Colonic mucosa (tissue), 4 donors: Measurements from ENCODE around the gene APELA. TPM values are rescaled to one million over a fixed set of nuclear protein-coding genes. Genes with fewer than 3 reads are reported as not detected.
"Not testable (repeated sequence)": the region's sequence is repeated elsewhere in the genome, so short reads cannot be mapped to it uniquely, and the experiment has no call there.

ENCODE experiments used
- DNase-seq: peaks from one replicate; pipeline ENCODE4 v3.0.0-alpha.2; 2020
- H3K27ac ChIP-seq: fragments of 200-600 bp; one replicate; pipeline ENCODE4 v1.8.0; 2021
- H3K27me3 ChIP-seq: fragments of 200-600 bp; one replicate; pipeline ENCODE4 v1.8.0; 2021
- H3K36me3 ChIP-seq: fragments of 200-600 bp; one replicate; pipeline ENCODE4 v1.8.0; 2021
- H3K4me1 ChIP-seq: fragments of 200-600 bp; one replicate; pipeline ENCODE4 v1.8.0; 2021; ENCODE audit warnings: mild to moderate bottlenecking
- H3K4me3 ChIP-seq: fragments of 200-600 bp; one replicate; pipeline ENCODE4 v1.8.0; 2021
- H3K9ac ChIP-seq, 2 donors: one replicate each; pipeline ENCODE4 v1.7.0; 2013; ENCODE audit warnings: control low read depth in 2 of 2, low read depth in 2 of 2, low read length in 2 of 2
- H3K9me3 ChIP-seq: fragments of 200-600 bp; one replicate; pipeline ENCODE4 v1.8.0; 2021
- CTCF ChIP-seq: fragments of 200-600 bp; IDR thresholded peaks from one replicate; pipeline ENCODE4 v1.8.0; 2022; ENCODE audit warnings: antibody characterized with exemption, mild to moderate bottlenecking
- intact Hi-C: fragments of 100-400 bp; cut with DNase I; formaldehyde crosslinking; loops from one replicate; pipeline ENCODE4 v1.14.1; 2022
- total RNA-seq, 2 donors: library from RNA; stranded (reverse); fragmentation: NEBNext Ultra II Directional in 1 of 2; extraction: Animal tissue kit (Norgen Biotek cat#: 25700) in 1 of 2; gene quantifications; one replicate each; pipeline ENCODE4 v1.2.1, GENCODE V29; 2021
- donor health status: healthy.
- donor health status: DM: no; HTN: no; CAD: no.
- donor health status: DM: no; HTN: no; CAD: no.

The APELA gene
- total RNA-seq, 2 donors from 2014 or later, result not detected

- no peak for TF ChIP-seq CTCF
- H3K27me3 ChIP-seq, result no peaks in the 10 kb centered on the region
These were observed 47.8 kb downstream of the APELA start for GRCh38 chr4:164924670-164925238.

DNA sequence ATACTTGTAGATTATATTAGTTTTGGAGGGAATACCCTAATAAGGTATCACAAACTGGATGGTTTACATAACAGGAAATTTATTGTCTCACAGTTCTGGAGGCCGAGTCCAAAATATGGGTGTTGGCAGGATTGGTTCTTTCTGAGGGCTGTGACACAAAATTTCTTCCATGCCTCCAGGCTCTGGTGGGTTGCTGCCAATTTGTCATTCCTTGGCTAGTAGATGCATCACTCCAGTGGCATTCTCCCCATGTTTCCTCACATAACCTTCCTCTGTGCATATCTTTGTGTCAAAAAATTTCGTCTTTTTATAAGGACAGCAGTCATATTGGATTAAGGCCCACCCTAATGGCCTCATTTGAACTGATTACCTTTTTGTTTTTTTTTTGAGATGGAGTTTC is 49.3 kb downstream of the APELA start:
- Histone ChIP-seq H3K27ac (no peak overlapping the region), H3K4me1 (no peaks in the 10 kb centered on the region), H3K9ac (no peak overlapping the region), H3K27me3 (no peaks in the 10 kb centered on the region), H3K36me3 (no peaks in the 10 kb centered on the region), H3K4me3 (no peak overlapping the region), H3K9me3 (no peaks in the 10 kb centered on the region)
- no peak for DNase-seq
- intact Hi-C loops, result no loop called here
- TF ChIP-seq CTCF, result no peak

More at GRCh38 chr4:164924670-164925238, 47.8 kb downstream of the APELA start:
- Histone ChIP-seq H3K9me3 (no peaks in the 10 kb centered on the region), H3K4me3 (no peak overlapping the region), H3K36me3 (no peaks in the 10 kb centered on the region), H3K4me1 (no peaks in the 10 kb centered on the region), H3K9ac (no peak overlapping the region), H3K27ac (no peak overlapping the region)
- intact Hi-C loops, result no loop called here
- DNase-seq, result no peak

DNA sequence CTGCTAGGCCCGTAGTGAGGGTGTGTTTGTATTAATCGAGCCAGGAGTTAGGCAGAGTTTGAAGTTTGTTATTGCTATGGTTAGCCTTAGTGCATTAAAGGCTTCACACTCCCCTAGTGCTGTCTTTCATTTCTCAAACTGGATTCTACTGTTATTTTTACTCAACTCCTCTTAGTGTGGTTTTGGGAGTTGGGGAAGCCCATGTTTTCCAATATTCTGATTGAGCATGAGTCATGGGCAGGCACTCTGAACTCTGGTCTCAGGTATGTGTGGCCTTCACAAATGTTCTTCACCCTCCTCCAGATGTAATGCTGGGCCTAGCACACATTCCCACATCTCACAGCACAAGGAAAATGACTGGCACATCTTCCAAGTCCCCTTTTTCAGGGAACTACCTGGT is 50.1 kb downstream of the APELA start:
- H3K27ac ChIP-seq, H3K9me3 ChIP-seq, H3K27me3 ChIP-seq, H3K36me3 ChIP-seq, H3K9ac ChIP-seq, DNase-seq, H3K4me3 ChIP-seq, intact Hi-C loops, H3K4me1 ChIP-seq: not testable (repeated sequence)

GRCh38 chr4:164930647-164931046 is 53.7 kb downstream of the APELA start:
- intact Hi-C loops, result no loop called here

GRCh38 chr4:164931551-164932324 is 54.8 kb downstream of the APELA start:
- no peak for TF ChIP-seq CTCF
- no peaks in the 10 kb centered on the region for H3K4me1 ChIP-seq
- DNase-seq, result no peak
- H3K36me3 ChIP-seq, result no peaks in the 10 kb centered on the region
- H3K27ac ChIP-seq, result no peak overlapping the region
- no peaks in the 10 kb centered on the region for H3K27me3 ChIP-seq
- H3K4me3 ChIP-seq, result no peak overlapping the region
- intact Hi-C loops, result no loop called here
- H3K9me3 ChIP-seq, result no peaks in the 10 kb centered on the region
- no peak overlapping the region for H3K9ac ChIP-seq

More at GRCh38 chr4:164930647-164931046, 53.7 kb downstream of the APELA start:
- H3K27ac ChIP-seq, result no peak overlapping the region
- no peak for DNase-seq
- no peaks in the 10 kb centered on the region for H3K36me3 ChIP-seq
- no peak overlapping the region for H3K9ac ChIP-seq
- no peaks in the 10 kb centered on the region for H3K9me3 ChIP-seq
- no peaks in the 10 kb centered on the region for H3K4me1 ChIP-seq
- H3K27me3 ChIP-seq, result no peaks in the 10 kb centered on the region
- TF ChIP-seq CTCF, result no peak
- H3K4me3 ChIP-seq, result no peak overlapping the region

DNA sequence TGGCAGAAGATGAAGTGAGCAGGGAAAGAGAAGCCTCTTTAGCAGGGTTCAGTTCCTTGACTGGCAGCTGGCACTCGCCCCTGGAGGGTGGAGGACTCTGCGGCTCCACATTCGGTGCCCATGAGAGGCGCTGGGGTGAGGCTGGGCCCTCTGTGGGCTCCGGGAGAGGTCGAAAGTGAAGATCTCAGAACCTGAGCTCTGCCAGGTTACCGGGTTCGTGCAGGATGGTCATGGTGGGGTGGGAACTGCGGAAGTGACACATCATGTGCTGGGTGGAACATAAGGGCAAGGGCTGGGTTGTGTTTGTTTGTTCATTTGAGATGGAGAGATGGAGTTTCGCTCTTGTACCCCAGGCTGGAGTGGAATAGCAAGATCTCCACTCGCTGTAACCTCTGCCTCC is 56.3 kb downstream of the APELA start:
- Histone ChIP-seq H3K27me3 (no peaks in the 10 kb centered on the region), H3K36me3 (no peaks in the 10 kb centered on the region), H3K9me3 (no peaks in the 10 kb centered on the region), H3K27ac (no peak overlapping the region), H3K9ac (no peak overlapping the region), H3K4me3 (no peak overlapping the region), H3K4me1 (no peaks in the 10 kb centered on the region)
- intact Hi-C loops, result no loop called here
- DNase-seq, result no peak
- TF ChIP-seq CTCF, result no peak
